Peyer's patch (tissue), 4 donors: Measurements from ENCODE around the gene TNFRSF14. TPM values are rescaled to one million over a fixed set of nuclear protein-coding genes. Genes with fewer than 3 reads are reported as not detected.

Source experiments
- DNase-seq, 3 donors: peaks; one replicate each; pipeline ENCODE4 v3.0.0-alpha.2; 2017 to 2019
- H3K27ac ChIP-seq, 4 donors: fragments of 200-600 bp; sonication (generic); one replicate each; pipeline ENCODE4 v1.5.1; 2016 to 2019
- H3K27me3 ChIP-seq, 2 donors: fragments of 200-600 bp; sonication (generic); one replicate each; pipeline ENCODE4 v1.5.1; 2019
- H3K36me3 ChIP-seq, 3 donors: fragments of 200-600 bp; sonication (generic); one replicate each; pipeline ENCODE4 v1.5.1; 2016 to 2019
- H3K4me1 ChIP-seq, 4 donors: fragments of 200-600 bp; sonication (generic); one replicate each; pipeline ENCODE4 v1.5.1; 2016 to 2019
- H3K4me3 ChIP-seq, 4 donors: fragments of 200-600 bp; sonication (generic); 1 replicate in 3 of 4; 2 replicates in 1 of 4; pipeline ENCODE4 v1.5.1; 2016 to 2019; ENCODE audit warnings: mild to moderate bottlenecking in 1 of 4
- H3K9me3 ChIP-seq, 4 donors: fragments of 200-600 bp; sonication (generic); one replicate each; pipeline ENCODE4 v1.5.1; 2016 to 2019; ENCODE audit warnings: mild to moderate bottlenecking in 1 of 4
- CTCF ChIP-seq, 6 experiments: fragments of 450-650 bp in 4 of 6; fragments of 200-600 bp in 2 of 6; sonication (generic) in 1 of 6; IDR thresholded peaks; one replicate each; pipeline ENCODE4 v1.5.1; 2017 to 2019; ENCODE audit warnings: antibody characterized with exemption in 6 of 6, mild to moderate bottlenecking in 3 of 6, moderate library complexity in 1 of 6
- POLR2A ChIP-seq, 2 donors: fragments of 450-650 bp; IDR thresholded peaks; one replicate each; pipeline ENCODE4 v1.5.1; 2017; ENCODE audit warnings: antibody characterized with exemption in 2 of 2, mild to moderate bottlenecking in 2 of 2, moderate library complexity in 2 of 2
- total RNA-seq, 4 donors: library from RNA; depleted of rRNA; stranded (reverse); fragments of >200 nt; gene quantifications; one replicate each; pipeline ENCODE4 v1.1.0, GENCODE V29; 2016

Gene TNFRSF14
- total RNA-seq, 4 donors from 2014 or later = 231 to 532 (median 316) TPM

DNA sequence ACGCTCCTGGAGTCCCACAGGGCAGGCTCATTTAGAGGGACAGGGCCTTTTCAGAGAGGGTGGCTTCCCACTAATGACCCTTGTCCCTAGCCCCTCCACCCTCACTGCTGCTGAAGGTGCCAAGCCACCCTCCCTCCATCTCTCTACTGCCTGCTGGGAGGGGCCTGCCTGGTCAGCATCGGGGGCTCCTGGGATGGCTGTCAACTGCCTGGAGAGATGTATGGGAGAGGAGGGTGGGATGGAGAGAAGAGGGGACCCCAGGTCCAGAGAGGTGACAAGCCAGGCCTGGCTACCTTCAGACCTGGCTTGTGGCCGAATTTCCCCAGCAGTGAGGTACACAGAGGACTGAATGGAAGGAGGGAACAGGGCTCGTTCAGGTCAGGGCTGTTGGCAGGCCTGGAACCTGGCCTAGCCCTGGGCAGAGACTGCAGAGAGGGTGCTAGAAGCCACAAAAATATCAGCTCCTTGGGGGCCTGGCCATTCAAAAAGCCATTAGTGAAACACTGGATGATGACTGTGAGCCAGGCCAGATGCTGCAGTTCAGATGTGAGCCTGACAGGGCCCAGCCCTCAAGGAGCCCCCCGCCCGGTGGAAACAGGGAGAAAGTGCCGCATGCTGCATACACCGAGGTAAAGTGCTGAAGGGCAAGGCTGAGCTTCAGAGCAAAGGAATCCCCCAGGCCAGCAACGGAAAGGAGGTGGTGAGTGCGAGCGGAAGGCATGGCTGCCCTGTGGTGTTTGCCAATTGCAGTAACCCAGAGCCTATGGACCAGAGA lies 56.6 kb downstream of the TNFRSF14 start:
- Histone ChIP-seq H3K4me1 (peaks cover 0 to 11% (median 0%) of the 10 kb centered on the region in 4 donors), H3K4me3 (no peak overlapping the region), H3K9me3 (peaks cover 0 to 12% (median 5%) of the 10 kb centered on the region in 4 donors), H3K36me3 (no peaks in the 10 kb centered on the region), H3K27me3 (no peaks in the 10 kb centered on the region), H3K27ac (no peak overlapping the region)
- DNase-seq = peak in 1 of 3 donors; percentile 39
- TF ChIP-seq CTCF (IDR thresholded peaks at IDR 0.05) (no peak), POLR2A (IDR thresholded peaks at IDR 0.05) (no peak)

Other genes with a start within 250 kb of the TNFRSF14 start
- gene MORN1, start 164.8 kb upstream of the TNFRSF14 start, total RNA-seq = 10 to 100 TPM in 3 of 4 donors, 1 to 10 TPM in 1; 4.9 to 21.5 (median 15.9) TPM
- 100 to 1,000 TPM in 3 of 4 donors, 10 to 100 TPM in 1; 42.9 to 141 (median 120) TPM for gene RER1, start 164.5 kb upstream of the TNFRSF14 start, total RNA-seq
- gene PEX10, start 143.8 kb upstream of the TNFRSF14 start, total RNA-seq = 10 to 100 TPM; 16.9 to 29.6 (median 19.9) TPM
- 10 to 100 TPM in 2 of 4 donors, 1 to 10 TPM in 2; 2.5 to 18.3 (median 7.8) TPM for gene PLCH2, start 80.1 kb upstream of the TNFRSF14 start, total RNA-seq
- 10 to 100 TPM; 43.4 to 82.5 (median 70.5) TPM for gene PANK4, start 29.8 kb upstream of the TNFRSF14 start, total RNA-seq
- gene HES5, start 26.1 kb upstream of the TNFRSF14 start, total RNA-seq = under 1 TPM in 1 of 4 donors, not detected in 3; 0.88 TPM
- gene PRXL2B, start 30.4 kb downstream of the TNFRSF14 start, total RNA-seq = 10 to 100 TPM; 41.3 to 79.5 (median 59.0) TPM
- gene MMEL1, start 76.6 kb downstream of the TNFRSF14 start, total RNA-seq = 10 to 100 TPM in 3 of 4 donors, 1 to 10 TPM in 1; 7.4 to 51.7 (median 27.4) TPM
- gene TTC34, start 245.3 kb downstream of the TNFRSF14 start, total RNA-seq = 1 to 10 TPM in 2 of 4 donors, under 1 TPM in 2; 0.53 to 2.4 (median 1.5) TPM